HCT116 (cell line): ENCODE data around the gene FGD4. TPM values are rescaled to one million over a fixed set of nuclear protein-coding genes. Genes with fewer than 3 reads are reported as not detected.

Experiments
- ATAC-seq: fragments of 200-7000 bp; cut with Tn5 transposase; 2 replicates; pipeline ENCODE4 v1.9.1; 2020; ENCODE audit warnings: mild to moderate bottlenecking, moderate library complexity
- BruUV-seq: library from RNA; stranded (reverse); fragments of 400-500 nt; replicated peaks from 2 replicates; lab custom pipeline; 2021; lab: Mats Ljungman, UMichigan
- CTCF ChIA-PET: fragments of 300-600 bp; sonication (Branson Sonifier 250); formaldehyde crosslinking; loops from one replicate; lab custom pipeline; 2021; ENCODE audit warnings: antibody characterized with exemption; lab: Charles Lee
- POLR2A ChIA-PET: fragments of 300-600, 350-600 bp; sonication (Branson Sonifier 250); formaldehyde crosslinking; loops from one replicate; lab custom pipeline; 2021; ENCODE audit warnings: antibody characterized with exemption; lab: Charles Lee
- RAD21 ChIA-PET, 2 experiments: fragments of 300-600 bp; sonication (Branson Sonifier 250); formaldehyde crosslinking; loops; one replicate each; lab custom pipeline; 2023; ENCODE audit warnings: low total read pairs in 2 of 2; ENCODE audit not compliant: uncharacterized antibody in 2 of 2, unreplicated experiment in 2 of 2, low non-redundant PET in 1 of 2; lab: Charles Lee
- DNase-seq: peaks from one replicate; pipeline ENCODE4 v3.0.0-alpha.2; 2010; ENCODE audit warnings: low read depth, low spot score
- H2AFZ ChIP-seq: fragments of 200-600 bp; shearing (Covaris generic), sonication (generic); 2 replicates; pipeline ENCODE4 v1.6.1; 2017; ENCODE audit warnings: low read depth, mixed run types, mixed read lengths, antibody characterized with exemption, low read length; ENCODE audit not compliant: poor library complexity, severe bottlenecking
- H3K27ac ChIP-seq: 2 replicates; pipeline ENCODE4 v1.5.1; 2012; ENCODE audit warnings: low read depth, low read length
- H3K27me3 ChIP-seq: fragments of 200-600 bp; sonication (generic); 2 replicates; pipeline ENCODE4 v1.6.1; 2016; ENCODE audit warnings: mixed run types, low read length, mixed read lengths; ENCODE audit not compliant: insufficient read depth
- H3K36me3 ChIP-seq, 2 experiments: fragments of 200-500 bp in 1 of 2; fragments of 200-600 bp in 1 of 2; sonication (Bioruptor generic) in 1 of 2; sonication (generic) in 1 of 2; 2 replicates each; pipeline versions ENCODE4 v1.5.1 to v1.6.1; 2014 to 2016; ENCODE audit warnings: low read length in 2 of 2, inconsistent platforms in 1 of 2, mixed read lengths in 1 of 2, mixed run types in 1 of 2; ENCODE audit not compliant: insufficient read depth in 2 of 2, control insufficient read depth in 1 of 2
- H3K4me1 ChIP-seq, 2 experiments: fragments of 200-600 bp in 1 of 2; sonication (generic) in 1 of 2; 2 replicates each; pipeline versions ENCODE4 v1.5.1 to v1.6.1; 2012 to 2017; ENCODE audit warnings: low read length in 2 of 2, inconsistent platforms in 1 of 2, mild to moderate bottlenecking in 1 of 2, mixed read lengths in 1 of 2, mixed run types in 1 of 2, moderate library complexity in 1 of 2; ENCODE audit not compliant: insufficient read depth in 2 of 2, control insufficient read depth in 1 of 2
- H3K4me2 ChIP-seq: fragments of 200-600 bp; sonication (generic); 2 replicates; pipeline ENCODE4 v1.6.1; 2017; ENCODE audit warnings: mixed run types, low read length, mixed read lengths
- H3K4me3 ChIP-seq, 2 experiments: fragments of 200-600 bp in 1 of 2; sonication (generic) in 1 of 2; replicated peaks in 1 of 2; 2 replicates each; pipeline ENCODE4 v1.5.1; 2011 to 2016; ENCODE audit warnings: low read length in 2 of 2, control low read depth in 1 of 2, low read depth in 1 of 2, mild to moderate bottlenecking in 1 of 2, mixed read lengths in 1 of 2, mixed run types in 1 of 2
- H3K79me2 ChIP-seq: fragments of 200-600 bp; sonication (generic); 2 replicates; pipeline ENCODE4 v1.6.1; 2017; ENCODE audit warnings: mild to moderate bottlenecking, mixed run types, low read length, moderate library complexity, mixed read lengths; ENCODE audit not compliant: insufficient read depth
- H3K9ac ChIP-seq: fragments of 200-600 bp; sonication (generic); 2 replicates; pipeline ENCODE4 v1.6.1; 2016; ENCODE audit warnings: low read length, mixed read lengths
- H3K9me2 ChIP-seq: fragments of 200-600 bp; sonication (generic), shearing (Covaris generic); 2 replicates; pipeline ENCODE4 v1.6.1; 2017; ENCODE audit warnings: mixed run types, mild to moderate bottlenecking, moderate library complexity; ENCODE audit not compliant: insufficient read depth
- H3K9me3 ChIP-seq, 2 experiments: fragments of 200-500 bp in 1 of 2; fragments of 200-600 bp in 1 of 2; sonication (Bioruptor generic) in 1 of 2; sonication (generic) in 1 of 2; 2 replicates each; pipeline ENCODE4 v1.6.1; 2014 to 2017; ENCODE audit warnings: low read length in 2 of 2, mixed read lengths in 2 of 2, inconsistent platforms in 1 of 2, low read depth in 1 of 2, mild to moderate bottlenecking in 1 of 2, mixed run types in 1 of 2, moderate library complexity in 1 of 2; ENCODE audit not compliant: control insufficient read depth in 1 of 2, insufficient read depth in 1 of 2
- H4K20me1 ChIP-seq: fragments of 200-600 bp; sonication (generic), shearing (Covaris generic); 2 replicates; pipeline ENCODE4 v1.6.1; 2017; ENCODE audit warnings: mixed run types, mild to moderate bottlenecking, moderate library complexity; ENCODE audit not compliant: insufficient read depth
- ATF3 ChIP-seq: IDR thresholded peaks from 2 replicates; pipeline ENCODE4 v1.6.1; 2012
- CBX3 ChIP-seq: IDR thresholded peaks from 2 replicates; pipeline ENCODE4 v1.6.1; 2012; ENCODE audit warnings: low read depth
- CEBPB ChIP-seq: IDR thresholded peaks from 2 replicates; pipeline ENCODE4 v1.6.1; 2012; ENCODE audit warnings: low read depth
- EGR1 ChIP-seq: IDR thresholded peaks from 2 replicates; pipeline ENCODE4 v1.6.1; 2012; ENCODE audit warnings: low read depth
- FOSL1 ChIP-seq: IDR thresholded peaks from 2 replicates; pipeline ENCODE4 v1.6.1; 2012; ENCODE audit warnings: low read depth
- JUND ChIP-seq: IDR thresholded peaks from 2 replicates; pipeline ENCODE4 v1.6.1; 2012
- RAD21 ChIP-seq: IDR thresholded peaks from 2 replicates; pipeline ENCODE4 v1.6.1; 2012; ENCODE audit warnings: low read depth, mild to moderate bottlenecking
- SIN3A ChIP-seq: IDR thresholded peaks from 2 replicates; pipeline ENCODE4 v1.6.1; 2012; ENCODE audit warnings: low read depth
- SP1 ChIP-seq: IDR thresholded peaks from 2 replicates; pipeline ENCODE4 v1.6.1; 2012; ENCODE audit warnings: low read depth
- SRF ChIP-seq: IDR thresholded peaks from 2 replicates; pipeline ENCODE4 v1.6.1; 2012; ENCODE audit warnings: low read depth
- YY1 ChIP-seq: IDR thresholded peaks from 2 replicates; pipeline ENCODE4 v1.6.1; 2011; ENCODE audit warnings: low read length, low read depth, moderate library complexity, mild to moderate bottlenecking; ENCODE audit not compliant: insufficient replicate concordance; ENCODE audit errors: extremely low read depth
- ZBTB33 ChIP-seq: IDR thresholded peaks from 2 replicates; pipeline ENCODE4 v1.6.1; 2011; ENCODE audit warnings: mild to moderate bottlenecking, low read length, moderate library complexity; ENCODE audit not compliant: insufficient replicate concordance; ENCODE audit errors: extremely low read depth
- ZNF274 ChIP-seq: fragments of 200-500 bp; sonication (Bioruptor generic); IDR thresholded peaks from 2 replicates; pipeline ENCODE4 v1.6.1; 2014; ENCODE audit warnings: mild to moderate bottlenecking, low read depth, low read length, inconsistent platforms
- intact Hi-C: fragments of 100-400 bp; cut with micrococcal nuclease; formaldehyde crosslinking; loops from 2 replicates; pipeline ENCODE4 v1.10.0; 2022
- total RNA-seq: library from RNA; stranded (reverse); gene quantifications from one replicate; pipeline ENCODE4 v1.2.1, GENCODE V29; 2021; ENCODE audit not compliant: unreplicated experiment
- TF ChIP-seq, protein P1 (sequence below): IDR thresholded peaks from 2 replicates; pipeline ENCODE4 v1.6.1; 2012

Gene FGD4
- total RNA-seq, 1 experiment from 2014 or later, result 7.7 TPM

DNA sequence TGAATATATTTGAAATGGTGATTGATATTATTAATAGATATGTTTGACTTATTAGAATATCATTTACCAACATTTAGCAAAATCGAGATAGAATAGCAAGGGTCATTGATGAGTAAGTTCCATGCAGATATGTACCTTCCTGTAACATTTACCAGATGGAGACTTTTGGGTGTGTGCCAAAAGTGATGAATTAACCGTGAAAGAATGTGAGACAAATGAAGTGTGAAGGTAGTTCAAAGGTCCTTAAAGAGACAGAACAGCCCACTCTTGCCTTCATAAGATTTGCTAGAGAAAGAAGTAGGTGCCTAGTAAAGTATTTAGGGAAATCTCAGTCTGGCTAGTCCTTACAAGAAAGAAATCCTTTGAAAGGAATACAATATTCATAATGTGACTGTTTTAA is 45.5 kb downstream of the FGD4 start:
- peak; percentile 73 for ATAC-seq
- H4K20me1 ChIP-seq, result no peaks in the 10 kb centered on the region
- intact Hi-C loops, result no loop called here
- H3K27ac ChIP-seq, result peak overlapping the region; percentile 16; the same call in 1 of the 2 replicates
- TF ChIP-seq ZNF274 (no peak), CBX3 (peak; percentile 53; the same call in 1 of the 2 replicates), EGR1 (no peak), FOSL1 (peak; percentile 72; the same call in 1 of the 2 replicates), ATF3 (0 out of 2 replicates have a peak, but pooled peaks have one; percentile 32), SRF (0 out of 2 replicates have a peak, but pooled peaks have one; percentile 25), CEBPB (peak; percentile 49; the same call in 1 of the 2 replicates), JUND (peak; percentile 69), SP1 (peak; percentile 76), SIN3A (0 out of 2 replicates have a peak, but pooled peaks have one; percentile 40), RAD21 (0 out of 2 replicates have a peak, but pooled peaks have one; percentile 7), ZBTB33 (no peak), YY1 (no peak)
- TF ChIP-seq, protein P1, sequence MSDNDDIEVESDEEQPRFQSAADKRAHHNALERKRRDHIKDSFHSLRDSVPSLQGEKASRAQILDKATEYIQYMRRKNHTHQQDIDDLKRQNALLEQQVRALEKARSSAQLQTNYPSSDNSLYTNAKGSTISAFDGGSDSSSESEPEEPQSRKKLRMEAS, result peak; percentile 61
- TF ChIP-seq, all 23 proteins: peak for 10
- H2AFZ ChIP-seq, result no peak overlapping the region
- BruUV-seq, result no TSS peak
- H3K9me3 ChIP-seq, result no peaks in the 10 kb centered on the region
- no peak overlapping the region for H3K9ac ChIP-seq
- no peaks in the 10 kb centered on the region for H3K9me2 ChIP-seq
- peaks cover 5% of the 10 kb centered on the region for H3K79me2 ChIP-seq
- CTCF ChIA-PET, result no interaction called here
- peaks cover 30 to 55% of the 10 kb centered on the region in 2 experiments for H3K4me1 ChIP-seq
- peak overlapping the region; percentile 57 for H3K4me2 ChIP-seq
- no peaks in the 10 kb centered on the region for H3K36me3 ChIP-seq
- RAD21 ChIA-PET, result no interaction called here
- POLR2A ChIA-PET, result no interaction called here
- DNase-seq, result peak; percentile 86
- no peak overlapping the region; a peak in 1 of 4 replicates for H3K4me3 ChIP-seq
- no peaks in the 10 kb centered on the region for H3K27me3 ChIP-seq
